Putamen (tissue), 1 donor: ENCODE results near the gene ADAM19.

Experiments
- DNase-seq: peaks from one replicate; pipeline ENCODE4 v3.0.0-alpha.2; 2016; ENCODE audit warnings: low spot score

The ADAM19 gene

GRCh38 chr5:157562111-157562581 lies 13.4 kb downstream of the ADAM19 start:
- no peak for DNase-seq

GRCh38 chr5:157561110-157561509 lies 14.5 kb downstream of the ADAM19 start:
- no peak for DNase-seq

- DNase-seq: no peak
Measured at GRCh38 chr5:157559301-157559700, 16.3 kb downstream of the ADAM19 start.

GRCh38 chr5:157558681-157559080 lies 16.9 kb downstream of the ADAM19 start:
- DNase-seq: no peak

GRCh38 chr5:157558041-157558595 lies 17.5 kb downstream of the ADAM19 start:
- no peak for DNase-seq

GRCh38 chr5:157556615-157557418 lies 18.8 kb downstream of the ADAM19 start:
- no peak for DNase-seq

- no peak for DNase-seq
Measured at GRCh38 chr5:157555037-157555640, 20.4 kb downstream of the ADAM19 start.

GRCh38 chr5:157554179-157555036 lies 21.2 kb downstream of the ADAM19 start:
- DNase-seq: no peak

- DNase-seq: no peak
Measured at GRCh38 chr5:157552650-157553049, 22.9 kb downstream of the ADAM19 start.

- DNase-seq: no peak
Measured at GRCh38 chr5:157550663-157551062, 24.9 kb downstream of the ADAM19 start.

- DNase-seq: no peak
Measured at GRCh38 chr5:157549954-157550549, 25.5 kb downstream of the ADAM19 start.

- DNase-seq: no peak
Measured at GRCh38 chr5:157549283-157549629, 26.3 kb downstream of the ADAM19 start.

- no peak for DNase-seq
Measured at GRCh38 chr5:157548513-157549282, 26.9 kb downstream of the ADAM19 start.

GRCh38 chr5:157547941-157548512 lies 27.5 kb downstream of the ADAM19 start:
- DNase-seq: no peak

GRCh38 chr5:157546456-157547100 lies 29.0 kb downstream of the ADAM19 start:
- DNase-seq: no peak

GRCh38 chr5:157545610-157546310 lies 29.8 kb downstream of the ADAM19 start:
- no peak for DNase-seq

- no peak for DNase-seq
Measured at GRCh38 chr5:157544623-157544989, 31.0 kb downstream of the ADAM19 start.

- DNase-seq: no peak
Measured at GRCh38 chr5:157543825-157544622, 31.6 kb downstream of the ADAM19 start.
